Measurements from ENCODE around the gene PTPN23. TPM values are rescaled to one million over a fixed set of nuclear protein-coding genes. Genes with fewer than 3 reads are reported as not detected.

Gene PTPN23
- total and polyA plus RNA-seq, 2 of the 8 experiments (the other 6 are each of a cell fraction or from before 2014, with no cell fraction given): 2.9 to 46.7 TPM

DNA sequence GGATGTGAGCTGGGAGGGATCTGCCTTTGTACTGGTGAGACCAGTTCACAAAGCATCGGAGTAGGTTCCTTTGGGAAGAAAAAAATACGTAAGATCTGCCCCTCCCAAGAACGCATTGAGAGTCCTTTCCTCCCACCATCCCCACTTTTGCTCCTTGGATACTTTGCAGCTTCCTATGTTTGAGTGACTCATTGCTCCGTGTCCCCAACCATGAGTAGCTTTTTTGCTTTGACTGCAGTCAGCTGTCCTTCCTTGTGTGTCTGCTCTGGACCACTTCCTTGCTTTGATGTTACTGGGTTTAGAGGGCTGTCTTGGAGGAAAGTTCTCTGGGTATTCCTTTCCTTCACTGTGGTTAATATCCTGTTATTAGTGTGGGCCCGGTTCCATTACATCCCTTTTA lies 43.2 kb upstream of the PTPN23 start:
- H3K36me3 ChIP-seq (ENCODE audit: control insufficient read depth in 2 of 4, insufficient read depth in 4 of 4, low read length in 3 of 4): peaks cover 8 to 64% (median 48%) of the 10 kb centered on the region in 4 experiments
- no peak overlapping the region for H3K4me2 ChIP-seq (ENCODE audit: insufficient read depth in 1 of 2, low read depth in 2 of 2, low read length in 2 of 2)
- H3K14ac ChIP-seq (ENCODE audit: insufficient read length): no peak overlapping the region
- H3K56ac ChIP-seq (replicated peaks; ENCODE audit: insufficient read length, low read depth, low read length): no peak overlapping the region
- no peak overlapping the region for H3K4ac ChIP-seq (replicated peaks; ENCODE audit: insufficient read length, low read depth, low read length)
- 89% methylated on average over 5 of the region's 5 CpGs; no CpG with 5 or more reads in 1 of the 2 experiments for WGBS, 2 experiments (ENCODE audit: extremely low coverage in 1 of 2, insufficient coverage in 1 of 2, insufficient read length in 1 of 2, insufficient replicate concordance in 2 of 2, low coverage in 1 of 2, low lambda C conversion rate in 2 of 2, missing lambda C conversion rate in 1 of 2)
- DNase-seq (ENCODE audit: low read depth in 1 of 2, low spot score in 2 of 2) (no peak), FAIRE-seq (no peak)
- H4K20me1 ChIP-seq (replicated peaks in 1 of 2; ENCODE audit: control insufficient read depth in 1 of 2, insufficient read depth in 2 of 2, low read length in 2 of 2): peaks cover 0 to 2% of the 10 kb centered on the region in 2 experiments
- no peaks in the 10 kb centered on the region for H3K23me2 ChIP-seq (ENCODE audit: low read depth, low read length)
- no peaks in the 10 kb centered on the region; the same call in 1 of the 2 replicates for H3K79me1 ChIP-seq (ENCODE audit: low read depth, low read length)
- no peak overlapping the region for H3K18ac ChIP-seq (ENCODE audit: extremely low read depth, low read length)
- H2AFZ ChIP-seq (ENCODE audit: low read length): no peak overlapping the region
- no peak overlapping the region for H4K8ac ChIP-seq (ENCODE audit: extremely low read depth, insufficient read depth, low read length)
- H2BK20ac ChIP-seq (ENCODE audit: low read length): no peak overlapping the region
- H2BK5ac ChIP-seq (ENCODE audit: low read depth, low read length): no peak overlapping the region
- no peak overlapping the region for H2BK15ac ChIP-seq (ENCODE audit: low read length)
- ChIA-PET CTCF (ENCODE audit: partially characterized antibody) (interaction anchor here (2.4 kb wide), 1 partner anchor 13 kb away, joined by 18 read pairs; no protein-coding TSS in a partner anchor), POLR2A (ENCODE audit: partially characterized antibody) (interaction anchor here (1.0 kb wide), 1 partner anchor 9 kb away, joined by 3 read pairs; no protein-coding TSS in a partner anchor)
- no peaks in the 10 kb centered on the region for H3K9me3 ChIP-seq (ENCODE audit: insufficient read depth in 2 of 2, low read depth in 1 of 2, low read length in 1 of 2)
- H3K27ac ChIP-seq (ENCODE audit: low read depth, low read length): no peak overlapping the region
- no peak overlapping the region for H4K5ac ChIP-seq (ENCODE audit: insufficient read length, low read depth, low read length)
- H3K4me1 ChIP-seq (replicated peaks in 1 of 4; ENCODE audit: control insufficient read depth in 3 of 4, insufficient read depth in 4 of 4, low read length in 3 of 4): no peaks in the 10 kb centered on the region
- no peak overlapping the region for H3K23ac ChIP-seq (ENCODE audit: insufficient read length)
- no peaks in the 10 kb centered on the region for H3K79me2 ChIP-seq (ENCODE audit: control insufficient read depth in 1 of 2, insufficient read depth in 2 of 2, low read length in 2 of 2)
- no peak overlapping the region for H2BK120ac ChIP-seq (replicated peaks; ENCODE audit: low read depth, low read length)
- no peak for TF ChIP-seq SIRT6 (IDR thresholded peaks at IDR 0.05; ENCODE audit: low read length)
- no peak for TF ChIP-seq TEAD4 (IDR thresholded peaks at IDR 0.05; ENCODE audit: low read depth, low read length)
- TF ChIP-seq, protein P1, sequence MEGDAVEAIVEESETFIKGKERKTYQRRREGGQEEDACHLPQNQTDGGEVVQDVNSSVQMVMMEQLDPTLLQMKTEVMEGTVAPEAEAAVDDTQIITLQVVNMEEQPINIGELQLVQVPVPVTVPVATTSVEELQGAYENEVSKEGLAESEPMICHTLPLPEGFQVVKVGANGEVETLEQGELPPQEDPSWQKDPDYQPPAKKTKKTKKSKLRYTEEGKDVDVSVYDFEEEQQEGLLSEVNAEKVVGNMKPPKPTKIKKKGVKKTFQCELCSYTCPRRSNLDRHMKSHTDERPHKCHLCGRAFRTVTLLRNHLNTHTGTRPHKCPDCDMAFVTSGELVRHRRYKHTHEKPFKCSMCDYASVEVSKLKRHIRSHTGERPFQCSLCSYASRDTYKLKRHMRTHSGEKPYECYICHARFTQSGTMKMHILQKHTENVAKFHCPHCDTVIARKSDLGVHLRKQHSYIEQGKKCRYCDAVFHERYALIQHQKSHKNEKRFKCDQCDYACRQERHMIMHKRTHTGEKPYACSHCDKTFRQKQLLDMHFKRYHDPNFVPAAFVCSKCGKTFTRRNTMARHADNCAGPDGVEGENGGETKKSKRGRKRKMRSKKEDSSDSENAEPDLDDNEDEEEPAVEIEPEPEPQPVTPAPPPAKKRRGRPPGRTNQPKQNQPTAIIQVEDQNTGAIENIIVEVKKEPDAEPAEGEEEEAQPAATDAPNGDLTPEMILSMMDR (IDR thresholded peaks at IDR 0.05; ENCODE audit: control extremely low read depth in 1 of 3, insufficient read depth in 1 of 3, low read depth in 1 of 3, low read length in 3 of 3): no peak
- TF ChIP-seq SP4 (IDR thresholded peaks at IDR 0.05; ENCODE audit: low read length): no peak
- TF ChIP-seq, protein P2, sequence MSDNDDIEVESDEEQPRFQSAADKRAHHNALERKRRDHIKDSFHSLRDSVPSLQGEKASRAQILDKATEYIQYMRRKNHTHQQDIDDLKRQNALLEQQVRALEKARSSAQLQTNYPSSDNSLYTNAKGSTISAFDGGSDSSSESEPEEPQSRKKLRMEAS (IDR thresholded peaks at IDR 0.05): no peak
- TF ChIP-seq, protein P3, sequence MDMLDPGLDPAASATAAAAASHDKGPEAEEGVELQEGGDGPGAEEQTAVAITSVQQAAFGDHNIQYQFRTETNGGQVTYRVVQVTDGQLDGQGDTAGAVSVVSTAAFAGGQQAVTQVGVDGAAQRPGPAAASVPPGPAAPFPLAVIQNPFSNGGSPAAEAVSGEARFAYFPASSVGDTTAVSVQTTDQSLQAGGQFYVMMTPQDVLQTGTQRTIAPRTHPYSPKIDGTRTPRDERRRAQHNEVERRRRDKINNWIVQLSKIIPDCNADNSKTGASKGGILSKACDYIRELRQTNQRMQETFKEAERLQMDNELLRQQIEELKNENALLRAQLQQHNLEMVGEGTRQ (IDR thresholded peaks at IDR 0.05; ENCODE audit: low read length): no peak
- H4K91ac ChIP-seq (replicated peaks; ENCODE audit: insufficient read length, low read length): no peak overlapping the region
- no peak overlapping the region for H2AK5ac ChIP-seq (ENCODE audit: low read depth, low read length)
- no peak overlapping the region for H3K9ac ChIP-seq (replicated peaks in 1 of 4; ENCODE audit: extremely low read depth in 1 of 4, low read depth in 3 of 4, low read length in 3 of 4)
- H3K4me3 ChIP-seq (ENCODE audit: extremely low read depth in 1 of 4, insufficient read depth in 2 of 4, low read depth in 3 of 4, low read length in 4 of 4): no peak overlapping the region
- H2BK12ac ChIP-seq (ENCODE audit: low read depth, low read length): no peak overlapping the region
- H3K27me3 ChIP-seq (replicated peaks in 1 of 4; ENCODE audit: control insufficient read depth in 3 of 4, extremely low read depth in 1 of 4, insufficient read depth in 3 of 4, low read length in 3 of 4): no peaks in the 10 kb centered on the region
